Pulmonary artery endothelial cell (primary cell): ENCODE data around the gene PRR29. TPM values are rescaled to one million over a fixed set of nuclear protein-coding genes. Genes with fewer than 3 reads are reported as not detected.
"Not testable (repeated sequence)": the region's sequence is repeated elsewhere in the genome, so short reads cannot be mapped to it uniquely, and the experiment has no call there.

Source experiments
- DNase-seq: peaks from one replicate; pipeline ENCODE4 v3.0.0-alpha.2; 2011; ENCODE audit warnings: low read depth, low spot score
- total RNA-seq: library from RNA; depleted of rRNA; stranded (reverse); fragments of >200 nt; gene quantifications from 2 replicates; pipeline ENCODE4 v1.2.3, GENCODE V29; 2014

The PRR29 gene
- total RNA-seq, 1 donor from 2014 or later, result 0.20 TPM

- no peak for DNase-seq
Observed at GRCh38 chr17:64009571-64010402, 11.6 kb downstream of the PRR29 start.

DNA sequence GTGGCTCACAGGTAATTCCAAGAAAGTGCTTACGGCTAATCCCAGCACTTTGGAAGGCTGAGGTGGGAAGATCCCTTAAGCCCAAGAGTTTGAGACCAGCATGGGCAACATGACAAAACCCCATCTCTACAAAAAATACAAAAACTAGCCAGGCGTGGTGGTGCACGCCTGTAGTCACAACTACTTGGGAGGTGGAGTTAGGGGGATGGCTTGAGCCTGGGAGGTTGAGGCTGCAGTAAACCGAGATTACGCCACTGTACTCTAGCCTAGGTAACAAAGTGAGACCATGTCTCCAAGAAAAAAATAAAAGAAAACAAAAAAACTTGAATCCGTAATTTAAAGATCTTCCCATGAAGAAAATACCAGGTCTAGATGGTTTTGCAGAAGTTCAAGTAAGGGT lies 17.3 kb downstream of the PRR29 start:
- DNase-seq, result no peak

GRCh38 chr17:64016231-64016784 lies 18.2 kb downstream of the PRR29 start:
- no peak for DNase-seq

GRCh38 chr17:64016974-64017373 lies 18.8 kb downstream of the PRR29 start:
- no peak for DNase-seq

DNA sequence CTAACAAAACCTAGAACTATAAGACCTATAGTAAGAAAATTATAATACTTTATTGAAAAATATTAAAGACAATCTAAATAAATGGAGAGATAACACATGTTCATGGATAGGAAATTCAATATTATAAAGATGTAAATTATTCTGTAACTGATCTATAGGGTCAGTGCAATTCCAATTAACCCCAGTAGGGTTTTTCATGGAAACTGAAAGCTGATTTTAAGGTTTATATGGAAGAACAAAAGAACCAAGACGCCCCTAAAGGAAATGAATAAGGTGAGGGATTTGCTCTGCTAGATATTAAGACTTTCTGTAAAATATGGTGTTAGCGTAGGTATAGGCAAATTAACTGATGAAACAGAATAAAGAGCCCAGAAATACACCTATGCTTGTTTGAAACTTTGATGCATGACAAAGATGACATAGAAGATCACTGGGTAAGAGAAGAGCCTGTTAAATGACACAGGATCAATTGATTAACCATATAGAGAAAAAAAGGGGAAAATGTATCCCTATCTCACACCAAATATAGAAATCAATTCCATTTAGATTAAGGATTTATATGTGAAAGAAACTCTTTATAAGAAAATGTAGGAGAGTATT lies 19.3 kb downstream of the PRR29 start:
- DNase-seq, result no peak

GRCh38 chr17:64019551-64019961 lies 21.4 kb downstream of the PRR29 start:
- DNase-seq, result not testable (repeated sequence)

DNA sequence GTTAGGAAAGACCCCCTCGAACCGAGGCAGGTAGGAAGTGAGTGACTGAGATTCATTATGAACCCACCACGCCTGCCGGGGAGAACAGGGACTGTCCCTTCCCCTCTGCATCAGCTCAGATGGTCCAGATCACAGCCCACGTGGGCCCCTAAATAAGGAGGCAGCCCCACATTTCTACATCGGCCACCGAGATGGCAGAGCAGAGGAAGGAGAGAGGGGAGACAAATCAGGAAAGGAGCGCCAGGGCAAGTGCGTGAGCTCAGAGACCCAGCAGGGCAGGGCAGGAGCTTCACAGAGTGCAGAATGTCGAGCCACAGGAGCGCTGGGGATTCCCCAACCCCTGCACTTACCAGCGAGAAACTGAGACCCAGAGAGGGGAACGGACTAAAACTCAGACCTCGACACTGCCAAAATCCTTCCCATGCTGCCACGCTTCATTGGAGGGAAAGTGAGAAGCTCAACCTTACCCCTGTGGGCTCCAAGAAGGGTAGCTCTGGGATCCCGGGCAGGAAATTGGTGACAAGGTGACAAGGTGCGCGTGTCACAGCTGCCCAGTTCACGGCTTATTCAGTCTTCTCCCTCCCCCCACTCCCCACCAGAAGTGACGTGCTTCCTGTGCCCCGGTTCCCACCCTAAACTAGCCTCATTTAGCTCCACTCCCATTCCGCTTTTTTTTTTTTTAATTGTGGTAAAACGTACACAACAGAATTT lies 22.1 kb downstream of the PRR29 start, which contains the start of gene ICAM2:
Gene ICAM2, minus strand, starts transcription at position 578 of the 711 bp plus-strand sequence. CDS start 13,942 bp downstream, outside the sequence.
- no peak for DNase-seq

- DNase-seq, result no peak
Observed at GRCh38 chr17:64022611-64023063, 24.5 kb downstream of the PRR29 start.

DNA sequence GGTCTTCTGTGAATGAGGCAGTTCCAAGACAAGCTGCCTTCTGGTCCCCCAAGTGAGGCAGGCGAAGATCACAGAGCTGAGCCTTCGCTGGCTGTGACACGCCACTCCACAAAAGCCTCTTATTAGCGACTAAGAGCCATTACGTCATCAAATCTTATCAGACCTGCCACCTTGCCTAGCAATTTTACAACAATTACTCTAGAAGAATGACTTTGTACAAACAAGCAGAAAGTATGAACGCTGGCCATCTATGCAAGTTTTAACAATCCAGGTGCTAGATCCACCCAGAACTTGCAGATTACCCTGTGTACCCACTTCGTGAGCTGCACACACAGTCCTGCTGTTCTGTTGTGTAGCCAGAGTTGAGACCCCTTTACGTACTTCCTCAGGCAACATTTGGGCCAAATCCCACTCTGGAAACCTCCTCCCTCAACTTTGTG lies 26.1 kb downstream of the PRR29 start:
- no peak for DNase-seq

DNA sequence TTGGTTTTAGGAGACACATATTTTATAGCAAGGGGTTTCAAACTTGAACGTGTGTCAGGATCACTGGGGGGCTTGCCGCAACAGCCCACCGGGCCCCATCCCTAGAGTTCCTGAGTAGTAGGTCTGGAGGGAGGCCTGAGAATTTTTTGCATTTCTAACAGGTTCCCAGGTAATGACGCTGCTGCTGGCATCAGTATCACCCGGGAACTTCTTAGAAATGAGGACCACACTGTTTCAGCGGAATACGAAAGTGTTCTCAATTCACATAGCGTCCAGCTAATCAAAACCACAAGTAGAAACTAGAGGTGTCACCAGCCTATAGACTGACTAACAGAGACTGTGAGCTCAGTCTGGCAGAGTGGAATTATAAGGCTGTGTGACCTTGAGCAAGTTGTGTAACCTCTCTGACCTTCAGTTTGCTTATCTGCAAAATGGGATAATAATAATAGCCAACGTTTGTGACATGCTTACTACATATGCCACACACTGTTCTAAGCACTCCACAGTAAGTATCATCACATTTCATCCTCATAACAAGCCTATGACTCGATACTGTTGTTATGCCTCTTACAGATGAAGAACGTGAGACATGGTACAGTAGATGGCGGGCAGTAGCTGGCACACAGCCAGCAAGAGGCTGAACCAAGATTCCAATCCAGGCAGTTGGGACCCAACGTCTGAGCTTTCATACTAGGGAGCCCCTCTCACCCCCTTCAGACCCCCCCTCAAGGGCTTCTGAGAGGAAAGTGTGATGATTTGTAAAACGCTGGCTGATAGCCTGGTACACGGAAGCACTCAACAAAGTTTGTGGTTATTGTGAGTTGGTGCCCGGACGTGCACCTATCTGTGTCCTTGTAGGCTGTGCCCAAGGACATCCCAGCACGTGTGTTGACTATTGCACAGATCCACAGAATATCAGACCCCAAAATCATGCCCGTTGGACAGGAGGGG lies 26.9 kb downstream of the PRR29 start:
- no peak for DNase-seq

GRCh38 chr17:64025732-64026294 lies 27.7 kb downstream of the PRR29 start:
- no peak for DNase-seq

DNA sequence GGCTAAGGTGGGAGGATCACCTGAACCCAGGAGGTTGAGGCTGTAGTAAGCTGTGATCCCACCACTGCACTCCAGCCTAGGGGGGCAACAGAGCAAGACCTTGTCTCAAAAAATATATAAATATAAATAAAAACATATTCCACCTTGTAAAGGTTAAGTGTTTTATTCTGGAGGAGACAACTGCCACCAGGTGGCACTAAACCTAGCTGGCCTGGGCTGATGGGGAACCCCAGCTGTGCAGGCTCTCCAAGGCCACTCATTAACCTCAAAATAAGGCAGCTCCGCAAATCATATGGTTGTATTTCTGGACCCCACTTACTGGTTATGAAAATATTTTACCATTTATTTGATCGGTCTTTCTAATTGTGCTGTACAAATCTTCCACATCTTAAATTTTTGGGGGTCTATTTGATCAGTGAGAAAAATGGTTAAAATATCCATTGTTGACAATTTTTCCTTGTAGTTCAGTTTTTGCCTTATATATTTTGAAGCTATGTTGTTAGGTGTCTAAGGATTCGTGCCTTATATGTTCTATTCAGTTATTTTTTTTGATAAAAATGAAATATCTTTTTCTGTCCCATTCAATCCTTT lies 30.8 kb downstream of the PRR29 start:
- DNase-seq, result no peak

DNA sequence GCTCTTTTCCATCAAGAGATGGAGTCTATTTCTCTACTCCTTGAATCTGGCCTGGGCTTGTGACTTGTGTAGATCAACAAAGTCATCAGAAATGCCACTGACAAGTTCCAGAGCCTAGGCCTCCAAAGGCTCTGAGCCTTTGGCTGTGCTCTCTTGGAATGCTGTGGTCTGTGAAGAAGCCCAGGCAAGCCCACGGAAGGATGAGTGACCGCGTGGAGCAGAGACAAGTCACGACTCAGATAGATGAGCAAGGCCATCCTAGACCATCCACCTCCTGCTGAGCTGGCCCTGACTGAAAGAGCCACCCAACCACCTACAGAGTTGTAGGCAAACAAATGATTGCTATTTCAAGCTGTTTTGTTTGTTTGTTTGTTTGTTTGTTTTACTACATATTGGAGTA lies 33.9 kb downstream of the PRR29 start:
- DNase-seq, result no peak

- DNase-seq, result no peak
Observed at GRCh38 chr17:64036198-64036922, 38.2 kb downstream of the PRR29 start.

DNA sequence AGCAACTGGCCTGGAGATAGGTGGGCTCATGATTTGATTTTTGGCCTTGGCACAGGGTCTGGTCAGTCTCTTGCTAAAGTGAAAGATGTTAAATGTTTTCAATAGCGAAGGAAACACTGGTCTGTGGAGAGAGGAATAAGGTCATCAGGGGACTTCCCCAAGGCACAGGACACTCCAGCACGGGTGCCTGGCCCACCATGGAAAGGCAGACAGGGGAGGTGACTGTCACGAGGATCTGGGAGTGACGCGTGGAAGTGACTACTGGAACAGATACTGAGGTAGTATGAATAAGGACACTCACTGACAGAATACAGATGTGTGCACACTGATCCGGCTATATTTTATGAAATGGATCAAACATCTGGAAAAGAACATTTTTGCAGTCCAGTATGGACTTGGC lies 39.0 kb downstream of the PRR29 start:
- DNase-seq, result no peak

DNA sequence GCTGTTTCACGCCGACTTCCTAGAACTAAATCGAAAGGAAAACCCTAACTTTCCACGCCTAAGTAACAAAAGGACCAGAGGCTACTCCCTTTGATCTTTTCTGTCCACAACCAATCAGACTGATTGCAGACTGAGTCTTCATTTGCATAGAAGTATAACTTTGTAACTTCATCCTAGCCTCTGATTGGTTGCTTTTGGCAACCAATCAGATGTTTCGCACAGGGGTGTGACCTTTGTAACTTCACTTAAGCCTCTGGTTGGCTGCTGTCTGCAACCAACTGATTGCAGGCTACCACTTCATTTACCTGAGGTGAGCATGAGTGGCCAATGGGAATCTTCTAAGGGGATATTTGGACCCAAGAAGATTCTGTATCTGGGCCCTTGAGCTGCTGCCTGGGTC lies 39.7 kb downstream of the PRR29 start:
- DNase-seq, result no peak

GRCh38 chr17:64038331-64039105 lies 40.4 kb downstream of the PRR29 start:
- no peak for DNase-seq

GRCh38 chr17:64039106-64039400 lies 40.9 kb downstream of the PRR29 start:
- DNase-seq, result no peak

GRCh38 chr17:64040206-64040605 lies 42.1 kb downstream of the PRR29 start:
- DNase-seq, result no peak
